Stomach (tissue), 4 donors: ENCODE results near the gene ATG7.

Experiments
- POLR2AphosphoS5 ChIP-seq, 3 donors: sonication (generic); formaldehyde crosslinking; IDR thresholded peaks; one replicate each; pipeline ENCODE4 v1.6.1; 2016; ENCODE audit warnings: antibody characterized with exemption in 3 of 3
- TF ChIP-seq, protein P1 (sequence below), 7 experiments: fragments of 450-650 bp in 4 of 7; fragments of 200-600 bp in 3 of 7; sonication (generic) in 3 of 7; IDR thresholded peaks; one replicate each; pipeline ENCODE4 v1.5.1; 2016 to 2019; ENCODE audit warnings: antibody characterized with exemption in 7 of 7, control low read depth in 2 of 7, mild to moderate bottlenecking in 1 of 7

DNA sequence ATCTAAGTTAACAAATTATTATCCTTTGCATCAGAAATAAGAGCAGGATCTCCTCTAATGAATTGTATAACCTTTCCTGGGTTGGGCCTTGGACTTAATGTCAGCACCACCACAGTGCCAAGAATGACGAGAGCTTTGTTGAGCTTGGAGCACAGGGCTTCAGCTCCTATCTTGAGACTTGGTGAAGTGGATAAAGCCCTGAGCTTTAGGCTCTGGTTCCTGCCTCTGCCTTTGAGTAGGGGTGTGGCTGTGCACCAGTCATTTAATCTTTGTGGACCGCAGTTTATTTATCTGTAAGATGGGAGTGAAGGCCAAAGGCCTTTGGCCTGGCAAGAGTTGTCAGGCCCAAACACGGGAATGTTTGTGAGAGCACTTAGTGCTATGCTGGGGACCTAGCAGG is 209.4 kb downstream of the ATG7 start:
- TF ChIP-seq, protein P1, sequence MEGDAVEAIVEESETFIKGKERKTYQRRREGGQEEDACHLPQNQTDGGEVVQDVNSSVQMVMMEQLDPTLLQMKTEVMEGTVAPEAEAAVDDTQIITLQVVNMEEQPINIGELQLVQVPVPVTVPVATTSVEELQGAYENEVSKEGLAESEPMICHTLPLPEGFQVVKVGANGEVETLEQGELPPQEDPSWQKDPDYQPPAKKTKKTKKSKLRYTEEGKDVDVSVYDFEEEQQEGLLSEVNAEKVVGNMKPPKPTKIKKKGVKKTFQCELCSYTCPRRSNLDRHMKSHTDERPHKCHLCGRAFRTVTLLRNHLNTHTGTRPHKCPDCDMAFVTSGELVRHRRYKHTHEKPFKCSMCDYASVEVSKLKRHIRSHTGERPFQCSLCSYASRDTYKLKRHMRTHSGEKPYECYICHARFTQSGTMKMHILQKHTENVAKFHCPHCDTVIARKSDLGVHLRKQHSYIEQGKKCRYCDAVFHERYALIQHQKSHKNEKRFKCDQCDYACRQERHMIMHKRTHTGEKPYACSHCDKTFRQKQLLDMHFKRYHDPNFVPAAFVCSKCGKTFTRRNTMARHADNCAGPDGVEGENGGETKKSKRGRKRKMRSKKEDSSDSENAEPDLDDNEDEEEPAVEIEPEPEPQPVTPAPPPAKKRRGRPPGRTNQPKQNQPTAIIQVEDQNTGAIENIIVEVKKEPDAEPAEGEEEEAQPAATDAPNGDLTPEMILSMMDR (IDR thresholded peaks at IDR 0.05) = no peak
- peak in 1 of 3 donors; percentile 35 for TF ChIP-seq POLR2AphosphoS5 (IDR thresholded peaks at IDR 0.05)
